Tibial artery (tissue), 4 donors: ENCODE data around the gene PDCD1LG2.
A peak's percentile ranks its signal among the peaks of the same experiment; 100 is the strongest.

Experiments
- DNase-seq, 2 donors: peaks; one replicate each; pipeline ENCODE4 v3.0.0-alpha.2; 2019
- H3K27ac ChIP-seq, 2 donors: fragments of 200-600 bp; sonication (generic) in 1 of 2; 1 replicate in 1 of 2; 2 replicates in 1 of 2; pipeline ENCODE4 v1.5.1; 2018 to 2019; ENCODE audit warnings: mild to moderate bottlenecking in 1 of 2
- H3K27me3 ChIP-seq, 2 donors: fragments of 200-600 bp; sonication (generic) in 1 of 2; one replicate each; pipeline versions ENCODE4 v1.5.1 to v1.6.0; 2016 to 2019
- H3K36me3 ChIP-seq, 3 donors: fragments of 200-600 bp; sonication (generic) in 2 of 3; one replicate each; pipeline ENCODE4 v1.5.1; 2016 to 2019; ENCODE audit warnings: mild to moderate bottlenecking in 2 of 3
- H3K4me1 ChIP-seq, 4 donors: fragments of 200-600 bp; sonication (generic) in 2 of 4; 1 replicate in 3 of 4; 2 replicates in 1 of 4; pipeline ENCODE4 v1.5.1; 2016 to 2019
- H3K4me3 ChIP-seq, 2 donors: fragments of 200-600 bp; sonication (generic) in 1 of 2; 1 replicate in 1 of 2; 2 replicates in 1 of 2; pipeline ENCODE4 v1.5.1; 2018 to 2019; ENCODE audit warnings: mild to moderate bottlenecking in 2 of 2
- H3K9me3 ChIP-seq, 3 donors: fragments of 200-600 bp; sonication (generic) in 1 of 3; one replicate each; pipeline ENCODE4 v1.5.1; 2016 to 2019
- intact Hi-C: fragments of 100-400 bp; cut with DNase I; formaldehyde crosslinking; loops from one replicate; pipeline ENCODE4 v1.15.0; 2023; ENCODE audit warnings: low total_unique reads
- TF ChIP-seq, protein P1 (sequence below), 2 experiments: fragments of 200-600 bp in 1 of 2; fragments of 450-650 bp in 1 of 2; IDR thresholded peaks; one replicate each; pipeline ENCODE4 v1.5.1; 2017 to 2019; ENCODE audit warnings: antibody characterized with exemption in 2 of 2, mild to moderate bottlenecking in 1 of 2, moderate library complexity in 1 of 2

Gene PDCD1LG2

GRCh38 chr9:5511476-5511875 is 1.1 kb downstream of the PDCD1LG2 start:
- no peaks in the 10 kb centered on the region for H3K36me3 ChIP-seq
- DNase-seq, result no peak
- H3K27ac ChIP-seq, result peak overlapping the region; percentile 60 to 69
- intact Hi-C loops, result no loop called here
- H3K27me3 ChIP-seq, result no peaks in the 10 kb centered on the region
- TF ChIP-seq, protein P1, sequence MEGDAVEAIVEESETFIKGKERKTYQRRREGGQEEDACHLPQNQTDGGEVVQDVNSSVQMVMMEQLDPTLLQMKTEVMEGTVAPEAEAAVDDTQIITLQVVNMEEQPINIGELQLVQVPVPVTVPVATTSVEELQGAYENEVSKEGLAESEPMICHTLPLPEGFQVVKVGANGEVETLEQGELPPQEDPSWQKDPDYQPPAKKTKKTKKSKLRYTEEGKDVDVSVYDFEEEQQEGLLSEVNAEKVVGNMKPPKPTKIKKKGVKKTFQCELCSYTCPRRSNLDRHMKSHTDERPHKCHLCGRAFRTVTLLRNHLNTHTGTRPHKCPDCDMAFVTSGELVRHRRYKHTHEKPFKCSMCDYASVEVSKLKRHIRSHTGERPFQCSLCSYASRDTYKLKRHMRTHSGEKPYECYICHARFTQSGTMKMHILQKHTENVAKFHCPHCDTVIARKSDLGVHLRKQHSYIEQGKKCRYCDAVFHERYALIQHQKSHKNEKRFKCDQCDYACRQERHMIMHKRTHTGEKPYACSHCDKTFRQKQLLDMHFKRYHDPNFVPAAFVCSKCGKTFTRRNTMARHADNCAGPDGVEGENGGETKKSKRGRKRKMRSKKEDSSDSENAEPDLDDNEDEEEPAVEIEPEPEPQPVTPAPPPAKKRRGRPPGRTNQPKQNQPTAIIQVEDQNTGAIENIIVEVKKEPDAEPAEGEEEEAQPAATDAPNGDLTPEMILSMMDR (IDR thresholded peaks at IDR 0.05), result no peak
- H3K9me3 ChIP-seq, result no peaks in the 10 kb centered on the region
- no peak overlapping the region for H3K4me3 ChIP-seq
- H3K4me1 ChIP-seq, result peaks cover 0 to 30% (median 12%) of the 10 kb centered on the region in 4 donors

- Histone ChIP-seq H3K4me3 (no peak overlapping the region), H3K9me3 (no peaks in the 10 kb centered on the region), H3K27ac (no peak overlapping the region), H3K36me3 (no peaks in the 10 kb centered on the region), H3K27me3 (no peaks in the 10 kb centered on the region), H3K4me1 (peaks cover 0 to 30% (median 12%) of the 10 kb centered on the region in 4 donors)
- TF ChIP-seq, protein P1 (IDR thresholded peaks at IDR 0.05), result no peak
- no peak for DNase-seq
- intact Hi-C loops, result no loop called here
Observed at GRCh38 chr9:5511935-5512580, 1.7 kb downstream of the PDCD1LG2 start.

DNA sequence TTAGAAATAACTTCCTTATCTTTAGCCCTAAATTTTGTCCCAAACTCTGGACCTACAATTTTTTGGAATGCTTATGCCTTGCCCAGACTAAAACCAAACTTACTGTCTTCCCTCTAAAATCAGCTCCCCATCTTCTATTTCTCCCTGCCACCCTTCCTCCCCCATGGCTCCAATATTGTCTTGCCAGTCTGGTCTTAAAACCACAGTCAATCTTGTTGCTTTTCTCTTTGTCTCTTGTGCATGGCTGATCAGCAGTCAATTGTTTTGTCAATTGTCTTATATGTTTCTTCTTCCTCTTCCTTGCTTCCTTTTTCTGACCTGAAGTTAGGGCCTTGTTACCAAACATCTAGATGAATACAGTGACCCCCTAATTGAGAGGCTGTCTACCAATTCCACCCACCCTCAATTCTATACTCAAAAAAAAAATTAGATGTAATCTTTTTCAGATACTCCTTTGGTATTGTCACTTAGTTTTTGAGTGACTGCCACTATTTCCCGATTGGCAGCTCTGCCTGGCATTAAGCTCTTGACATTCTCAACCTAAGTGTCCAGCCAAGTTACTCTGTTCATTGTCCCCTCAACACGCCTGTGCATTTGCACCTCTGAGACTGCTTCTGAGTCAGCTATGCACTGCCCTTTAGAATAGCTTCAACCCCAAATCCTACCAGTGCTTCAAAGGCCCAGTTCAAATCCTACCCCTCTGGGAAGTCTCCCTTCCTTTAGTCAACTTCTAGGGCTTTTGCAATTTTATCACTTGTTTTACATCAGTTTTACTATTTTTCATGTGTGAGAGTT is 2.5 kb downstream of the PDCD1LG2 start:
- Histone ChIP-seq H3K4me1 (peaks cover 0 to 34% (median 13%) of the 10 kb centered on the region in 4 donors), H3K9me3 (no peaks in the 10 kb centered on the region), H3K36me3 (no peaks in the 10 kb centered on the region), H3K4me3 (no peak overlapping the region), H3K27me3 (no peaks in the 10 kb centered on the region), H3K27ac (no peak overlapping the region)
- intact Hi-C loops, result no loop called here
- TF ChIP-seq, protein P1 (IDR thresholded peaks at IDR 0.05), result no peak
- DNase-seq, result no peak

DNA sequence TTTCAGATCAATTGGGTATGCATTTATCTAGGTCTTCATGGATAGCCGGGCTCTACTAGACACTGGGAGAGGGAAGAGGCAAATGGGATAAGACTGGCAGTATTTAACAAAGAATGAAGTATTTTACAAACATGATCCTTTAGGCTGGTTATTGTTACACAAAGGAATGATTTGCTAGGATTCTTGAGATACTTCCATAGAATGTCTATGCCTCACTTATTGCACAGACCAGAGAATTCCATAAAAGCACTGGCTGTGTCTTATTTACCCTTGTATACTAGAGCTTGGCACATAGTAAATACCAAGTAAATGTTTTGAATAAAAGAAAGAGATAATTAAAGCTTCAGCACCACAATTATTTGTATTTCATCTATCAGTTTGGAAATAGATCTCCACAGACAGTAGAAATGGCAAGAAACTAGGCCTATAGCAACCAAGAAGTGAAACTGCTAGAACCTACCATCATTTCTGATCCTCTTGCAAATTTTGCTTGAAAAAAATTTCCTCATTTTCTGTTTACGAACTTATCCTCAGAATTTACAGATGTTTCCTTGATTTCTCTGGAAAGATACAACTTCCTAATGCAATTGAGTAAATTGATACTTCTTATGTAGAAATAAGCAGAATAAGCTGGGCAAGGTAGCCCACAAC is 3.8 kb downstream of the PDCD1LG2 start:
- intact Hi-C loops, result no loop called here
- Histone ChIP-seq H3K4me1 (peaks cover 0 to 45% (median 19%) of the 10 kb centered on the region in 4 donors), H3K27me3 (no peaks in the 10 kb centered on the region), H3K27ac (no peak overlapping the region), H3K9me3 (no peaks in the 10 kb centered on the region), H3K4me3 (no peak overlapping the region), H3K36me3 (no peaks in the 10 kb centered on the region)
- no peak for DNase-seq
- TF ChIP-seq, protein P1 (IDR thresholded peaks at IDR 0.05), result no peak

DNA sequence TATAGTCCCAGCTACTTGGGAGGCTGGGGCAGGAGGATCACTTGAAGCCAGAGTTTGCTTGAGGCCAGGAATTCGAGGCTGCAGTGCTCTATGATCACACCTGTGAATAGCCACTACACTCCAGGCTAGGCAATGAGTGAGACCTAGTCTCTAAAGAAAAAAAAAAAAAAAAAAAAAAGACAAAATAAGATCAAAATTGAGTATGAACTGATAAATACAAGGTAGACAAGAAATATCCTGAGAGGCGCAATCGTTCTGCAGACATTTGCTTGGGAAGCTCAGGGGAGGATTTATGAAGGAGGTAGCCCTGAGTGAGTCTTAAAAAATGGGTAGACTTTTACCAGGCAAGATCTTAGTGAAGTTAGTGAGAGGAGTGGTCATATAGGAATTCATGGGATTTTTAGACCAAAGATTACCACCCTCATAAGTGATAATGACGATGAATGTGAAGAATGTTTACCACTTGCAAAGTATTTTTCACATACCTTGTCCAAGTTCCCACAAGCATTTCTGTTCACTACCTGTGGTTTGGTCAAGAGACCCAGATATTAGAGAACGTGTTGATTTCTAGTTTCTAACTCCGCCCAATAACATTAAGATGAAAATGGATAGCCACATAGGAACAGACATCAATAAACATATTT is 4.4 kb downstream of the PDCD1LG2 start:
- intact Hi-C loops, result no loop called here
- Histone ChIP-seq H3K4me1 (peaks cover 0 to 39% (median 16%) of the 10 kb centered on the region in 4 donors), H3K27me3 (no peaks in the 10 kb centered on the region), H3K36me3 (no peaks in the 10 kb centered on the region), H3K27ac (no peak overlapping the region), H3K9me3 (no peaks in the 10 kb centered on the region), H3K4me3 (no peak overlapping the region)
- no peak for DNase-seq
- TF ChIP-seq, protein P1 (IDR thresholded peaks at IDR 0.05), result no peak
